MCF 10A (cell line): ENCODE measurements around the gene MLC1. TPM values are rescaled to one million over a fixed set of nuclear protein-coding genes. Genes with fewer than 3 reads are reported as not detected.

ENCODE experiments used
- BruUV-seq: library from RNA; stranded (reverse); fragments of 400-500 nt; replicated peaks from 2 replicates; lab custom pipeline; 2021; lab: Mats Ljungman, UMichigan
- CTCF ChIA-PET: fragments of 300-600 bp; sonication (Branson Sonifier 250); formaldehyde crosslinking; extraction: SDS; loops from one replicate; lab custom pipeline; 2021; ENCODE audit warnings: antibody characterized with exemption, inconsistent platforms; lab: Yijun Ruan, JAX
- POLR2A ChIA-PET: fragments of 300-600, 350-650 bp; sonication (Branson Sonifier 250); formaldehyde crosslinking; extraction: SDS; loops from one replicate; lab custom pipeline; 2020; ENCODE audit warnings: antibody characterized with exemption, inconsistent platforms; lab: Yijun Ruan, JAX
- DNase-seq: peaks from one replicate; pipeline ENCODE4 v3.0.0-alpha.2; 2018; ENCODE audit not compliant: unreplicated experiment
- H3K27ac Mint-ChIP-seq: one replicate; pipeline ENCODE4 v1.8.0; 2022; ENCODE audit warnings: mild to moderate bottlenecking, low read depth, mixed read lengths; ENCODE audit not compliant: unreplicated experiment
- H3K27me3 Mint-ChIP-seq: one replicate; pipeline ENCODE4 v1.8.0; 2022; ENCODE audit warnings: mixed read lengths; ENCODE audit not compliant: insufficient read depth, unreplicated experiment
- H3K36me3 Mint-ChIP-seq: one replicate; pipeline ENCODE4 v1.8.0; 2022; ENCODE audit warnings: mild to moderate bottlenecking, moderate library complexity, mixed read lengths; ENCODE audit not compliant: insufficient read depth, unreplicated experiment
- H3K4me1 Mint-ChIP-seq: one replicate; pipeline ENCODE4 v1.8.0; 2022; ENCODE audit warnings: mixed read lengths; ENCODE audit not compliant: insufficient read depth, unreplicated experiment
- H3K4me3 Mint-ChIP-seq: one replicate; pipeline ENCODE4 v1.8.0; 2022; ENCODE audit warnings: mild to moderate bottlenecking, moderate library complexity, mixed read lengths; ENCODE audit not compliant: unreplicated experiment
- H3K9me3 Mint-ChIP-seq: one replicate; pipeline ENCODE4 v1.8.0; 2022; ENCODE audit warnings: mixed read lengths; ENCODE audit not compliant: unreplicated experiment
- intact Hi-C: fragments of 100-400 bp; cut with micrococcal nuclease; formaldehyde crosslinking; loops from 2 replicates; pipeline ENCODE4 v1.14.1; 2022
- total RNA-seq: library from RNA; stranded (reverse); gene quantifications from 2 replicates; pipeline ENCODE4 v1.2.3, GENCODE V29; 2022
- TF ChIP-seq, protein P1 (sequence below): fragments of 200-600 bp; IDR thresholded peaks from one replicate; pipeline ENCODE4 v1.8.0; 2022; ENCODE audit warnings: antibody characterized with exemption, mild to moderate bottlenecking; ENCODE audit not compliant: unreplicated experiment

The MLC1 gene
- total RNA-seq, 1 experiment from 2014 or later = not detected

- TF ChIP-seq, protein P1, sequence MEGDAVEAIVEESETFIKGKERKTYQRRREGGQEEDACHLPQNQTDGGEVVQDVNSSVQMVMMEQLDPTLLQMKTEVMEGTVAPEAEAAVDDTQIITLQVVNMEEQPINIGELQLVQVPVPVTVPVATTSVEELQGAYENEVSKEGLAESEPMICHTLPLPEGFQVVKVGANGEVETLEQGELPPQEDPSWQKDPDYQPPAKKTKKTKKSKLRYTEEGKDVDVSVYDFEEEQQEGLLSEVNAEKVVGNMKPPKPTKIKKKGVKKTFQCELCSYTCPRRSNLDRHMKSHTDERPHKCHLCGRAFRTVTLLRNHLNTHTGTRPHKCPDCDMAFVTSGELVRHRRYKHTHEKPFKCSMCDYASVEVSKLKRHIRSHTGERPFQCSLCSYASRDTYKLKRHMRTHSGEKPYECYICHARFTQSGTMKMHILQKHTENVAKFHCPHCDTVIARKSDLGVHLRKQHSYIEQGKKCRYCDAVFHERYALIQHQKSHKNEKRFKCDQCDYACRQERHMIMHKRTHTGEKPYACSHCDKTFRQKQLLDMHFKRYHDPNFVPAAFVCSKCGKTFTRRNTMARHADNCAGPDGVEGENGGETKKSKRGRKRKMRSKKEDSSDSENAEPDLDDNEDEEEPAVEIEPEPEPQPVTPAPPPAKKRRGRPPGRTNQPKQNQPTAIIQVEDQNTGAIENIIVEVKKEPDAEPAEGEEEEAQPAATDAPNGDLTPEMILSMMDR = no peak
- no peaks in the 10 kb centered on the region for H3K27me3 Mint-ChIP-seq
- H3K9me3 Mint-ChIP-seq = peaks cover 5% of the 10 kb centered on the region
- ChIA-PET CTCF (interaction anchor here (0.5 kb wide), 1 partner anchor 416 kb away, joined by 3 read pairs; no protein-coding TSS in a partner anchor), POLR2A (interaction anchor here (0.5 to 0.8 kb wide), 2 partner anchors 14 to 76 kb away, joined by 3 to 4 read pairs; no protein-coding TSS in a partner anchor)
- no TSS peak for BruUV-seq
- no peaks in the 10 kb centered on the region for H3K36me3 Mint-ChIP-seq
- no peak for DNase-seq
- no peak overlapping the region for H3K27ac Mint-ChIP-seq
- peaks cover 8% of the 10 kb centered on the region for H3K4me1 Mint-ChIP-seq
- intact Hi-C loops = no loop called here
- no peak overlapping the region for H3K4me3 Mint-ChIP-seq
These were observed 3.0 kb downstream of the MLC1 start for GRCh38 chr22:50082197-50082715.

- intact Hi-C loops = no loop called here
- Mint-ChIP-seq H3K27me3 (no peaks in the 10 kb centered on the region), H3K4me3 (no peak overlapping the region), H3K27ac (no peak overlapping the region), H3K4me1 (peaks cover 8% of the 10 kb centered on the region), H3K9me3 (no peaks in the 10 kb centered on the region), H3K36me3 (no peaks in the 10 kb centered on the region)
- TF ChIP-seq, protein P1 = no peak
- CTCF ChIA-PET = interaction anchor here (0.5 kb wide), 1 partner anchor 416 kb away, joined by 3 read pairs; no protein-coding TSS in a partner anchor
- no peak for DNase-seq
- no TSS peak for BruUV-seq
- POLR2A ChIA-PET = interaction anchor here (1.4 kb wide), 1 partner anchor 10 kb away, joined by 4 read pairs; no protein-coding TSS in a partner anchor
These were observed 3.6 kb downstream of the MLC1 start for GRCh38 chr22:50081426-50082196.

GRCh38 chr22:50080077-50080465, 5.2 kb downstream of the MLC1 start:
- TF ChIP-seq, protein P1 = no peak
- intact Hi-C loops = no loop called here

DNA sequence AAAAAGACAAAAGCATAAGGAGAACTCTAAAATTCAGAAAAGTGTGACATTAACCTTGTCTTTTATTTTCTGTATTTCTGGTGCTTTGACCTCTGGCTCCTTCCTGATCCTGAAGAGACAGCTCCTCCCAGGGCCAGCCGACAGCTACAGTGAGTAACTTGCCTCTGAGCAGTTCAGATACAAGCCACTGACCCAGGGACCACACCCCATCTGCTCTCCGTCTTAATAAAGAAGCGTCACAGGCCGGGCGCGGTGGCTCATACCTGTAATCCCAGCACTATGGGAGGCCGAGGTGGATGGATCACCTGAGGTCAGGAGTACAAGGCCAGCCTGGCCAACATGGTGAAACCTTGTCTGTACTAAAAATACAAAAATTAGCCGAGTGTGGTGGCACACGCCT, 6.5 kb downstream of the MLC1 start:
- CTCF ChIA-PET = no interaction called here
- no TSS peak for BruUV-seq
- Mint-ChIP-seq H3K27ac (no peak overlapping the region), H3K4me1 (peaks cover 8% of the 10 kb centered on the region), H3K4me3 (no peak overlapping the region), H3K27me3 (no peaks in the 10 kb centered on the region), H3K36me3 (no peaks in the 10 kb centered on the region), H3K9me3 (no peaks in the 10 kb centered on the region)
- DNase-seq = no peak
- intact Hi-C loops = no loop called here
- TF ChIP-seq, protein P1 = no peak
- POLR2A ChIA-PET = no interaction called here

More at GRCh38 chr22:50080077-50080465, 5.2 kb downstream of the MLC1 start:
- Mint-ChIP-seq H3K27me3 (no peaks in the 10 kb centered on the region), H3K27ac (no peak overlapping the region), H3K4me3 (no peak overlapping the region), H3K36me3 (no peaks in the 10 kb centered on the region), H3K4me1 (peaks cover 8% of the 10 kb centered on the region), H3K9me3 (no peaks in the 10 kb centered on the region)
- CTCF ChIA-PET = interaction anchor here (1.2 kb wide), 1 partner anchor 23 kb away, joined by 4 read pairs; no protein-coding TSS in a partner anchor
- no peak for DNase-seq
- POLR2A ChIA-PET = interaction anchor here (1.4 kb wide), 1 partner anchor 8 kb away, joined by 4 read pairs; no protein-coding TSS in a partner anchor
- no TSS peak for BruUV-seq
